Measurements from ENCODE around the gene RPS6KC1.

The RPS6KC1 gene

GRCh38 chr1:213054733-213055591 lies 3.9 kb downstream of the RPS6KC1 start:
- H3K4me3 ChIP-seq (ENCODE audit: low read depth, low read length) = no peak overlapping the region
- no peak for TF ChIP-seq CTCF (IDR thresholded peaks at IDR 0.05; ENCODE audit: borderline replicate concordance, insufficient read depth, low read depth, low read length)

- TF ChIP-seq CTCF (IDR thresholded peaks at IDR 0.05; ENCODE audit: borderline replicate concordance, insufficient read depth, low read depth, low read length) = no peak
- H3K4me3 ChIP-seq (ENCODE audit: low read depth, low read length) = no peak overlapping the region
Measured at GRCh38 chr1:213055767-213056166, 4.7 kb downstream of the RPS6KC1 start.

GRCh38 chr1:213057264-213058059 lies 6.4 kb downstream of the RPS6KC1 start:
- H3K4me3 ChIP-seq (ENCODE audit: low read depth, low read length) = no peak overlapping the region
- no peak for TF ChIP-seq CTCF (IDR thresholded peaks at IDR 0.05; ENCODE audit: borderline replicate concordance, insufficient read depth, low read depth, low read length)

- no peak for TF ChIP-seq CTCF (IDR thresholded peaks at IDR 0.05; ENCODE audit: borderline replicate concordance, insufficient read depth, low read depth, low read length)
- no peak overlapping the region for H3K4me3 ChIP-seq (ENCODE audit: low read depth, low read length)
Measured at GRCh38 chr1:213060836-213061235, 9.8 kb downstream of the RPS6KC1 start.

GRCh38 chr1:213061263-213061662 lies 10.2 kb downstream of the RPS6KC1 start:
- TF ChIP-seq CTCF (IDR thresholded peaks at IDR 0.05; ENCODE audit: borderline replicate concordance, insufficient read depth, low read depth, low read length) = no peak

GRCh38 chr1:213065800-213066199 lies 14.8 kb downstream of the RPS6KC1 start:
- no peak for TF ChIP-seq CTCF (IDR thresholded peaks at IDR 0.05; ENCODE audit: borderline replicate concordance, insufficient read depth, low read depth, low read length)
- no peak overlapping the region for H3K4me3 ChIP-seq (ENCODE audit: low read depth, low read length)

More at GRCh38 chr1:213061263-213061662, 10.2 kb downstream of the RPS6KC1 start:
- no peak overlapping the region for H3K4me3 ChIP-seq (ENCODE audit: low read depth, low read length)

All from GM12875 (cell line).